ENCODE results near the gene GGA1.

GGA1 gene

GRCh38 chr22:37663521-37664140 lies 55.0 kb downstream of the GGA1 start:
- H4K8ac ChIP-seq (ENCODE audit: low read depth, low read length): no peak overlapping the region
- peaks cover 4% of the 10 kb centered on the region for H3K4me1 ChIP-seq (ENCODE audit: control insufficient read depth, low read depth, low read length)
- no peaks in the 10 kb centered on the region for H3K36me3 ChIP-seq (ENCODE audit: control insufficient read depth, insufficient read depth, low read length)
- H3K79me1 ChIP-seq (ENCODE audit: low read length): peaks cover 34% of the 10 kb centered on the region
- no peak overlapping the region for H3K56ac ChIP-seq (ENCODE audit: low read length)
- H2BK120ac ChIP-seq (ENCODE audit: low read depth, low read length): no peak overlapping the region
- no peak overlapping the region for H3K4me2 ChIP-seq (ENCODE audit: low read length)
- no peak overlapping the region for H3K18ac ChIP-seq (ENCODE audit: low read length)
- no peak overlapping the region for H4K5ac ChIP-seq (ENCODE audit: low read length)
- no peak overlapping the region for H3K4ac ChIP-seq (ENCODE audit: low read depth, low read length)
- DNase-seq: no peak
- peaks cover 43% of the 10 kb centered on the region for H3K79me2 ChIP-seq (ENCODE audit: control insufficient read depth, insufficient read depth, low read length)
- no CpG with 5 or more reads among the region's 16 CpGs for WGBS (ENCODE audit: extremely low coverage, insufficient coverage, low lambda C conversion rate)
- no peaks in the 10 kb centered on the region for H3K27me3 ChIP-seq (ENCODE audit: insufficient read depth, low read length, poor library complexity)
- H2BK15ac ChIP-seq (replicated peaks; ENCODE audit: low read depth): no peak overlapping the region
- H3K23ac ChIP-seq (ENCODE audit: low read length): no peak overlapping the region
- no peak overlapping the region for H2AK5ac ChIP-seq (ENCODE audit: low read length)
- H2BK5ac ChIP-seq (ENCODE audit: low read length): no peak overlapping the region
- H3K9ac ChIP-seq (ENCODE audit: low read length): no peak overlapping the region
- no peak overlapping the region for H3K27ac ChIP-seq (ENCODE audit: low read depth, low read length)
- H3K4me3 ChIP-seq (ENCODE audit: low read length): no peak overlapping the region

GRCh38 chr22:37664249-37665101 lies 55.8 kb downstream of the GGA1 start:
- Histone ChIP-seq H3K18ac (ENCODE audit: low read length) (no peak overlapping the region), H2BK5ac (ENCODE audit: low read length) (no peak overlapping the region), H3K36me3 (ENCODE audit: control insufficient read depth, insufficient read depth, low read length) (no peaks in the 10 kb centered on the region), H3K4me3 (ENCODE audit: low read length) (no peak overlapping the region), H3K4me1 (ENCODE audit: control insufficient read depth, low read depth, low read length) (peaks cover 2% of the 10 kb centered on the region), H4K8ac (ENCODE audit: low read depth, low read length) (no peak overlapping the region), H3K23ac (ENCODE audit: low read length) (no peak overlapping the region), H3K79me2 (ENCODE audit: control insufficient read depth, insufficient read depth, low read length) (peaks cover 38% of the 10 kb centered on the region), H2BK15ac (replicated peaks; ENCODE audit: low read depth) (no peak overlapping the region), H3K4me2 (ENCODE audit: low read length) (no peak overlapping the region), H3K9ac (ENCODE audit: low read length) (no peak overlapping the region), H3K27ac (ENCODE audit: low read depth, low read length) (no peak overlapping the region), H3K56ac (ENCODE audit: low read length) (no peak overlapping the region), H2AK5ac (ENCODE audit: low read length) (no peak overlapping the region), H3K27me3 (ENCODE audit: insufficient read depth, low read length, poor library complexity) (no peaks in the 10 kb centered on the region), H3K4ac (ENCODE audit: low read depth, low read length) (no peak overlapping the region), H4K5ac (ENCODE audit: low read length) (no peak overlapping the region), H3K79me1 (ENCODE audit: low read length) (peaks cover 29% of the 10 kb centered on the region), H2BK120ac (ENCODE audit: low read depth, low read length) (no peak overlapping the region)
- no peak for DNase-seq
- WGBS (ENCODE audit: extremely low coverage, insufficient coverage, low lambda C conversion rate): no CpG with 5 or more reads among the region's 16 CpGs

- Histone ChIP-seq H3K4me3 (ENCODE audit: low read length) (no peak overlapping the region), H3K36me3 (ENCODE audit: control insufficient read depth, insufficient read depth, low read length) (no peaks in the 10 kb centered on the region), H3K79me2 (ENCODE audit: control insufficient read depth, insufficient read depth, low read length) (peaks cover 28% of the 10 kb centered on the region), H3K4me2 (ENCODE audit: low read length) (no peak overlapping the region), H2BK120ac (ENCODE audit: low read depth, low read length) (no peak overlapping the region), H3K56ac (ENCODE audit: low read length) (no peak overlapping the region), H4K5ac (ENCODE audit: low read length) (no peak overlapping the region), H2AK5ac (ENCODE audit: low read length) (no peak overlapping the region), H3K27ac (ENCODE audit: low read depth, low read length) (no peak overlapping the region), H3K9ac (ENCODE audit: low read length) (no peak overlapping the region), H2BK15ac (replicated peaks; ENCODE audit: low read depth) (no peak overlapping the region), H3K4ac (ENCODE audit: low read depth, low read length) (no peak overlapping the region), H3K18ac (ENCODE audit: low read length) (no peak overlapping the region), H3K27me3 (ENCODE audit: insufficient read depth, low read length, poor library complexity) (no peaks in the 10 kb centered on the region), H3K4me1 (ENCODE audit: control insufficient read depth, low read depth, low read length) (no peaks in the 10 kb centered on the region), H3K79me1 (ENCODE audit: low read length) (peaks cover 24% of the 10 kb centered on the region), H2BK5ac (ENCODE audit: low read length) (no peak overlapping the region), H4K8ac (ENCODE audit: low read depth, low read length) (no peak overlapping the region), H3K23ac (ENCODE audit: low read length) (no peak overlapping the region)
- no peak for DNase-seq
- WGBS (ENCODE audit: extremely low coverage, insufficient coverage, low lambda C conversion rate): no CpG with 5 or more reads among the region's 24 CpGs
These were observed 56.9 kb downstream of the GGA1 start for GRCh38 chr22:37665487-37665886.

GRCh38 chr22:37669586-37669985 lies 61.0 kb downstream of the GGA1 start:
- WGBS (ENCODE audit: extremely low coverage, insufficient coverage, low lambda C conversion rate): no CpG with 5 or more reads among the region's 6 CpGs
- Histone ChIP-seq H4K5ac (ENCODE audit: low read length) (no peak overlapping the region), H3K4ac (ENCODE audit: low read depth, low read length) (no peak overlapping the region), H2BK120ac (ENCODE audit: low read depth, low read length) (no peak overlapping the region), H3K27ac (ENCODE audit: low read depth, low read length) (no peak overlapping the region), H3K9ac (ENCODE audit: low read length) (no peak overlapping the region), H3K79me2 (ENCODE audit: control insufficient read depth, insufficient read depth, low read length) (peaks cover 4% of the 10 kb centered on the region), H3K4me3 (ENCODE audit: low read length) (no peak overlapping the region), H4K8ac (ENCODE audit: low read depth, low read length) (no peak overlapping the region), H2BK5ac (ENCODE audit: low read length) (no peak overlapping the region), H3K4me2 (ENCODE audit: low read length) (no peak overlapping the region), H3K36me3 (ENCODE audit: control insufficient read depth, insufficient read depth, low read length) (no peaks in the 10 kb centered on the region), H3K18ac (ENCODE audit: low read length) (no peak overlapping the region), H2BK15ac (replicated peaks; ENCODE audit: low read depth) (no peak overlapping the region), H3K79me1 (ENCODE audit: low read length) (peaks cover 6% of the 10 kb centered on the region), H3K56ac (ENCODE audit: low read length) (no peak overlapping the region), H3K27me3 (ENCODE audit: insufficient read depth, low read length, poor library complexity) (no peaks in the 10 kb centered on the region), H3K23ac (ENCODE audit: low read length) (no peak overlapping the region), H2AK5ac (ENCODE audit: low read length) (no peak overlapping the region), H3K4me1 (ENCODE audit: control insufficient read depth, low read depth, low read length) (no peaks in the 10 kb centered on the region)
- no peak for DNase-seq

GRCh38 chr22:37672206-37672919 lies 63.7 kb downstream of the GGA1 start:
- Histone ChIP-seq H2BK15ac (replicated peaks; ENCODE audit: low read depth) (no peak overlapping the region), H3K4ac (ENCODE audit: low read depth, low read length) (no peak overlapping the region), H3K4me3 (ENCODE audit: low read length) (no peak overlapping the region), H3K23ac (ENCODE audit: low read length) (no peak overlapping the region), H2AK5ac (ENCODE audit: low read length) (no peak overlapping the region), H3K79me2 (ENCODE audit: control insufficient read depth, insufficient read depth, low read length) (no peaks in the 10 kb centered on the region), H2BK120ac (ENCODE audit: low read depth, low read length) (no peak overlapping the region), H3K18ac (ENCODE audit: low read length) (no peak overlapping the region), H3K56ac (ENCODE audit: low read length) (no peak overlapping the region), H3K4me2 (ENCODE audit: low read length) (no peak overlapping the region), H4K5ac (ENCODE audit: low read length) (no peak overlapping the region), H3K36me3 (ENCODE audit: control insufficient read depth, insufficient read depth, low read length) (no peaks in the 10 kb centered on the region), H3K4me1 (ENCODE audit: control insufficient read depth, low read depth, low read length) (no peaks in the 10 kb centered on the region), H3K79me1 (ENCODE audit: low read length) (no peaks in the 10 kb centered on the region), H3K27me3 (ENCODE audit: insufficient read depth, low read length, poor library complexity) (no peaks in the 10 kb centered on the region), H3K27ac (ENCODE audit: low read depth, low read length) (no peak overlapping the region), H3K9ac (ENCODE audit: low read length) (no peak overlapping the region), H2BK5ac (ENCODE audit: low read length) (no peak overlapping the region), H4K8ac (ENCODE audit: low read depth, low read length) (no peak overlapping the region)
- DNase-seq: no peak
- WGBS (ENCODE audit: extremely low coverage, insufficient coverage, low lambda C conversion rate): no CpG with 5 or more reads among the region's 15 CpGs

All from mesendoderm (in vitro differentiated cells).